ENCODE data around the gene SARNP.
"Not testable (repeated sequence)": the region's sequence is repeated elsewhere in the genome, so short reads cannot be mapped to it uniquely, and the experiment has no call there.

Gene SARNP

GRCh38 chr12:55839345-55840140 is 22.0 kb upstream of the SARNP start:
- DNase-seq (ENCODE audit: low read depth) = no peak

- no peak for DNase-seq (ENCODE audit: low read depth)
These were observed 20.8 kb upstream of the SARNP start for GRCh38 chr12:55838361-55838760.

DNA sequence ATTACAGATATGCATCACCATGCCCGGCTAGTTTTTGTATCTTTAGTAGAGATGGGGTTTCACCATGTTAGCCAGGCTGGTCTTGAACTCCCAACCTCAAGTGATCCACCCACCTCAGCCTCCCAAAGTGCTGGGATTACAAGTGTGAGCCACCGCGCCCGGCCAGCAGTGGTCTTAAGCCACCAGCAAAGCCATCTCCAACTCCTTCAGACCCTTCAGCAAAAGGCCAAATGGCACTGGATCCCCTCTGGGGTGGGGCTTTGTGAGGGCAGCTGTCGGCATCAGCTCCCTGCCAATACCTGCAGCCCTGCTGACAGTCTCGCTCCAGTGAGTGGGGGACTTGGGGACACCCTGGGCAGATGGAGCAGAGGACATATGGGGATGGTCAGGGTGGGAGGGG is 16.9 kb upstream of the SARNP start:
- not testable (repeated sequence) for DNase-seq (ENCODE audit: low read depth)

GRCh38 chr12:55833056-55833455 is 15.5 kb upstream of the SARNP start:
- no peak for DNase-seq (ENCODE audit: low read depth)

GRCh38 chr12:55831447-55831815 is 13.9 kb upstream of the SARNP start:
- no peak for DNase-seq (ENCODE audit: low read depth)

GRCh38 chr12:55830601-55831446 is 13.3 kb upstream of the SARNP start:
- peak; percentile 39 for DNase-seq (ENCODE audit: low read depth)

DNA sequence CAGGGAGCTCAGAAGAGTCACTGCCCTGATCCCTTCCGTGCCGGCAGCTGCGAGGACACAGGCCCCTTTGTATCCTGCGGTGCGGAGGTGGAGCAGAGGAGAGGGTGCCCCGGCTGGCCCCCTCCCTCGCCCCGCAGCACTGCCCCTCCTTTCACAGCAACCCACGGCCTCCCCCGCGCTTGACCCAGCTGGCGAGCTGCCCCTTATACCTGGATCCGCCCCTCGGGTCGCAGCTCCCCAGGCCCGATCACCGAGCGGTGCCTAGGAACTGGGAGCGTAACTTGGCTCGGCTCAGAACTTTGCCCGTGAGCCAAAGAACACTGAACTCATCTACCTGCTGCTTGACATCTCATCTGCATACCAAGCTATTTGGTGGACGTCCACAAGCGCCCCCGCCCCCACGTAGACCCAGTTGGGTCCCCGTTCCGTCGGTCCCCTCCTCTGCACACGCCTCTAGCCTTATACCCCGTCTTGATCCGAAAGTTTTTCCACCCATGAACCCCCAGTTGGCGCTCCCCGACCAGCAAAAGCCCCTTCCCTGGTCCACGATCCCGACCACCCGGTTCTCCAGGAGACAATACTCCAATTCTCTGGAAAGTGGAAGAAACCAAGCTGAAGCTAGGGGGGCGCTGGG is 12.6 kb upstream of the SARNP start:
- DNase-seq (ENCODE audit: low read depth) = peak; percentile 14

DNA sequence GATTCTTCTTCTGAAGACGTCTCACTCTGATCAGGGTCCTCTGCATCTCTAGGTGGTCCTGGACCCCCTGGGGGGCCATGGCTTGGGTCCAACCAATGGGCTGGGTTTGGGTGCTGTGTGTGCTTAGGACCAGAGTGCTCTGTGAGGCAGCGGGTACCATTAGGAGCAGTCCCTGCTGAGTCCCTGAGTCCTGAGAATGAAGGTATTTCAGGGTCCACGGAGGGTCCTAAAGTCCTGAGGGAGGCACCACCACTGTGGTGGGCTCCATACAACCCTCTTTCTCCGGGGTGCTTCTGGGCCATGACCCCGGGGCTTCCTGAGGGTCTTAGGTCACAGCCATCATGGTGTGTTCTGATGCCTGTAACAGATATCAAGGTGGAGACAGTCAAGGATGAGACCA is 10.8 kb upstream of the SARNP start:
- no peak for DNase-seq (ENCODE audit: low read depth)

GRCh38 chr12:55827806-55828205 is 10.3 kb upstream of the SARNP start:
- no peak for DNase-seq (ENCODE audit: low read depth)

DNA sequence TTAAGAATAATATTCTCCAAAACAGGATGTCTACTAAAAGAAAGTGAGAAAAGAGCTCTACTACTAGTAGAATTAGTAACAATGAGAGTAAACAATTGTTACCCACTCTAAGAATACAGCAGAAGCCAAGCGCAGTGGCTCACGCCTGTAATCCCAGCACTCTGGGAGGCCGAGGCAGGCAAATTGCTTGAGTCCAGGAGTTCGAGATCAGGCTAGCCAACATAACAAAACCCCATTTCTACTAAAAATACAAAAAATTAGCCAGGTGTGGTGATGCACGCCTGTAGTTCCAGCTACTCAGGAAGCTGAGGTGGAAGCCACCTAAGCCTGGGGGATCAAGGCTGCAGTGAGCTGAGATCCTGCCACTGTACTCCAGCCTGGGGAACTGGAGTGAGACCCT is 7.2 kb upstream of the SARNP start:
- no peak for DNase-seq (ENCODE audit: low read depth)

- no peak for DNase-seq (ENCODE audit: low read depth)
These were observed 5.9 kb upstream of the SARNP start for GRCh38 chr12:55823419-55823818.

DNA sequence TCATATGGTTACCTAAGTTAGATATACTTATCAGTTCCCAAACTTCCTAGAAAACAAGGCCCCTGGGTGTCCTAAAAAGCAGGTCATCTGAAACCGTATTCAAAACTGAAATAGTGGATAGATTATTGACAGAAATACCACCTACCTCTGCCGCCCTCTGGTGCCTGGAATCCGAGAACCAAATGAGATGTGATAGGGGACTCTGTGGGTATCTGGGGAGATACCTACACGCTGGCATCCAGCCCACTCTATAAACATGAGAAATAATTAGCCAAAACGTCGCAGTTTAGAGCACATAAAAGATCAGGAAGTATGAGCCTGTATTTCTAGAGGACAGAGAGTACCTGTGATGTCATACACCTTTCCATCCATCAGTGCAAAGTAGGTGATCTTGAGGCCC is 4.7 kb upstream of the SARNP start:
- no peak for DNase-seq (ENCODE audit: low read depth)

GRCh38 chr12:55820679-55821078 is 3.2 kb upstream of the SARNP start:
- no peak for DNase-seq (ENCODE audit: low read depth)

DNA sequence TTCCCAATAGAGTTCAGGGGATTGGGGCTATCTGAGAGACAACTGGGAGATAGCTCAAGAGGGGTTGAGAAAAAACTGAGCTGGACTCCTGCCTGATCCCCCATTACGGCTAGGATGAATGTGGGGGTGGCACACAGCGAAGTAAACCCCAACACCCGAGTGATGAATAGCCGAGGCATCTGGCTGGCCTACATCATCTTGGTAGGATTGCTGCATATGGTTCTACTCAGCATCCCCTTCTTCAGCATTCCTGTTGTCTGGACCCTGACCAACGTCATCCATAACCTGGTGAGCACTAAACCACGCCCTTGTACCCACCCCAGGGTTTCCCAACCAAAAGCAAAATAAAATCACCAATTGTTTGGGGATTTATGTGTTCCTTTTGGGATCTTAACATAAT is 1.4 kb upstream of the SARNP start:
- DNase-seq (ENCODE audit: low read depth) = no peak

DNA sequence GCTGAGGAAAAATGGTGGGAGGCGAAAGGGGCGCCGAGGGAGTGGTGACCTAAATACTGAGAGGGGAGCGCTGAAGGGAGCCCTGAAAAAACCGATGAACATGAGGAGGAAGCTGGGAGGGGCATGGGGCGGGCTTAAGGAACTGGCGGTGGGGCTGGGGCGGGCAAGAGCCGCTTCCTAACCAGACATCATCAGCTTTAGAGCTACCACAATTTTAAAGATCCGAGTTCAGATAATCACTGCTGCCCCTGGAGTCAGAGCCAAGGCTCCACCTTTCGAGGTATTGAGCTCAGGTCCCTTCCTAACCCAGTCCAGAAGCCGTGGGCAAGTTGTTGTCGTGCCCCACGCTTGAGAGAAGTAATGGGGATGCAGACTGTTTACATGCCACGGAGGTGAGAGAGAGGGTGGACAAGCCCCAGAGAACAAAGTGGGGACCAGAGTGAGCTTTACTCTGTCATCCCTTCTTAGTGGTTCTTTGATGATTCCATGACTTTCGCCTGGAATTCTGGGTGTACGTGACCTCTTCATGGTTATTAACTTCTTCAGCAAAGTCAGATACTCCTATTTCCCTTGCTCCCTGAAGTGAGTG is 710 bp upstream of the SARNP start:
- DNase-seq (ENCODE audit: low read depth) = no peak

- no peak for DNase-seq (ENCODE audit: low read depth)
These were observed 611 bp downstream of the SARNP start for GRCh38 chr12:55816881-55817344.

GRCh38 chr12:55815473-55815872 is 2.1 kb downstream of the SARNP start:
- no peak for DNase-seq (ENCODE audit: low read depth)

GRCh38 chr12:55814257-55814656 is 3.3 kb downstream of the SARNP start:
- no peak for DNase-seq (ENCODE audit: low read depth)

GRCh38 chr12:55812088-55812487 is 5.4 kb downstream of the SARNP start:
- no peak for DNase-seq (ENCODE audit: low read depth)

DNA sequence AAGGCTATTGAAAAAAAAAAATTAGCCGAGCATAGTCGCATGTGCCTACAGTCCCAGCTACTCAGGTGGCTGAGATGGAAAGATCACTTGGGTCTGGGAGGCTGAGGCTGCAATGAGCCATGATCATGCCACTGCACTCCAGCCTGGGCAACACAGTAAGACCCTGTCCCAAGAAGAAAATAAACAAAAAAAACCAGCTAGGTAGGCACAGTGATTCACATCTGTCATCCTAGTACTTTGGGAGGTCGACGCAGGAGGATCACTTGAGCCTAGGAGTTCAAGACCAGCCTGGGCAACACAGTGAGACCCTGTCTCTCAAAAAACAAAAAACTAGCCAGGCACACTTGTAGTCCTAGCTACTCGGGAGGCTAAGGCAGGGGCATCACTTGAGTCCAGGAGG is 8.2 kb downstream of the SARNP start:
- no peak for DNase-seq (ENCODE audit: low read depth)

DNA sequence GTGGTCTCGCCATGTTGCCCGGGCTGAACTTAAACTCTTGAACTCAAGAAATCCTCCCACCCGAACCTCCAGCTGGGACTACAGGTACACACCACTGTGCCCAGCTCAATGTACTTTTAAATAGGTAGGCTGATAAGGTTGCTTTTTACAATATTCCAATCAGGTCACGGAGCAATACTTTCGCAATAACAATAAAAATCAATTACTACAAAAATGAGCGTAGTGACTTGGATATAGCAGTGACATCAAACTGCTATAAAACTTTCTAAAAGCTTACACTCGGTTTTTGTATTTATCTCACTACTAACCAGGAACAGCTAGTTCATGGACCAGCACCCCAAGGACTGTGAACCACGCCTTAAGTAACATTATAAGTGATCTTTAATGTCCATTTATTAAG is 10.5 kb downstream of the SARNP start:
- DNase-seq (ENCODE audit: low read depth) = no peak

- DNase-seq (ENCODE audit: low read depth) = no peak
These were observed 20.0 kb downstream of the SARNP start for GRCh38 chr12:55797550-55797949.

DNA sequence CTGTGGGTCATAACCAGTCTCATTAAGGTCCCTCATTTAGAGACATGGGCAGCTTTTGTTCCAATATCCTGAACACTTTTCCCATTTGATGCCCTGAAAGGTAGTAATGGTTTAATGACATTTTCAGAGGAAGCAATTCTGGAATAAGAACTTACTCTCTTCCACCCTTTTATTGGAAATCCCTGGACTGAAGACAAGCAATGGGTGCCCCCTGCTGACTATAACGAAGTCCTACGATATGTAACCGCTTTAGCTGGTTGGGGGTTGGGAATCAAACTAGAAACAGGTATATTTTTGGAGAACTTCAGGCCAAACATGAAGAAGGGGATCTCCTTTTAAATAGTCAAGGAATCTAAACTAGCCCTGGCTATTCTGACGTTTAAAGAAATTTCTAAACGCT is 20.5 kb downstream of the SARNP start:
- DNase-seq (ENCODE audit: low read depth) = no peak
